NCI-H187 (cell line): Measurements from ENCODE around the gene CDKN1A.
"Not testable (repeated sequence)": the region's sequence is repeated elsewhere in the genome, so short reads cannot be mapped to it uniquely, and the experiment has no call there.

Experiments
- DNase-seq, 2 experiments: peaks; one replicate each; lab custom pipeline; 2025; lab: John Stamatoyannopoulos, UW

Gene CDKN1A

DNA sequence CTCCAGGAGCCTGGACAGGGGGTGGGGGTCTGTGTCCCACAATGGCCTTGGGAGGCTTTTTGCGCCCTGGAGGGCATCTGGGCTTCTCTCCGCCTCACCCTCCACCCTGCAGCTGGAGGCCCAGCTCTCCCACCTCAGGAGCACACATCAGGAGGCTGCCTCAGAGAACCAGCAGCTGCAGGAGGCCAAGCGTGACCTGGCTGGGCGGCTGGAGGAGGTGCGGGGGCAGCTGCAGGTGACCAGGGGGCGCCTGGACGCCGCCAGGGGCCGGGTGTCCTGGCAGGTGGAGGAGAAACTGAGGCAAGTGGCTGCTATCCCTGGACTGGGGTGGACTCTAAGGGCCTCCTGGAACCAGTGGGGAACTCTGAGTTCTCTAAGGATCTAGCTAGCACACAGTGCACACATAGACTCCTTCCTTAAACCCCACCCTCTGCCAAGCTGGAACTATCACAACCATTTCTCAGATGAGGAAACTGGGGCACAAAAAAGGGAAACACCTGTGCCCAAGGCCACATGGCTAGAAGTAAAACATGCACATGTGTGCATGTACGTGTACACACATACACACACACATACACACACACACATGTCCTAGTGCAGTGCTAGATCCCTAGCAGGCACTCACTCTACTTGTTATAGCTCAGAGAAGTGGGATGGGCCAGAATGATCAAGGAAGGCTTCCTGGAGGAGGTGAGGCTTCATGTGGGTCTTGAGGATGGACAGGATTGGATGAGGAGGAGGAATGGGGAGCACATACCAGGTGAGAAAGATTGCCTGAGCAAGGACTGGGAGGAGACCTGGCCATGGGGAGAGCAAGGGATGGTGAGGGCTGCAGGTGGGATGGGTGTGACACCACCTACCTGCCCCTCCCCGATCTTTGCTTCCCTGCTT lies 42.0 kb downstream of the CDKN1A start:
- DNase-seq = peak in 1 of 2 experiments; percentile 5

DNA sequence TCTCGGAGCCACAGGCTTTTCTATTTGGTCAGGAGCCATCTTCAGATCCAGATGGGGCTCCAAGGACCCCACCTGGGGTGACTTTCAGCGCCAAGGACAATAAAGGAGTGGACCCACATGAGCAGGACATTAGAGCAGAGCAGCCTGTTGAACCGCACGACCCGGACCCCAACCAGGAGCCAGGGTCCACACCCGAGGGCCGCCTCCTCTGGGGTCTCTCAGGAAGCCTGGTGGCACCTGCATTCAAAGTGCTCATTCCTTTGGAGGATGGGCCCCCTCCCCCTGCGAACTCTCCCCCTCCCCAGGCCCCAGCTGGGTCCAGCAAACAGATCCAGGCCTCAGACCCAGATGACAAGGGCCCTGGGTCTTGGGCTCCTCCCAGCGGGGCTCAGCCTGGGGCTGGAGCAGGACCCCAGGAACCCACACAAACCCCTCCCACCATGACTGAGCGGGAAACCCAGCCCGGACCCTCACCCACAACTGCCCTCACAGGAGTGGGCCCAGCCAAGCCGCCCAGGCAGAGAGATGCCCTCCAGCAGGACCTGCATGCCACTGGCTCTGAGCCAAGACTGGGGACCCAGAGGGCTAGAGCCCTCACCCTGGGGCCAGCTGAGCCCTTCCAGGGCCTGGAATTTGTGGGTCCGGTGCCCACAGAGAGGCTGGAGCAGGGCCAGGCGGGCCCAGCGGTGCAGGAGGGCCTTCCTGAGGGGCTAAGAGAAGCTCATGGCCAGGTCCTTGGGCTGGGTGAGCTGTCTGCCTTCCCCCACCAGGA lies 43.0 kb downstream of the CDKN1A start:
- no peak for DNase-seq

DNA sequence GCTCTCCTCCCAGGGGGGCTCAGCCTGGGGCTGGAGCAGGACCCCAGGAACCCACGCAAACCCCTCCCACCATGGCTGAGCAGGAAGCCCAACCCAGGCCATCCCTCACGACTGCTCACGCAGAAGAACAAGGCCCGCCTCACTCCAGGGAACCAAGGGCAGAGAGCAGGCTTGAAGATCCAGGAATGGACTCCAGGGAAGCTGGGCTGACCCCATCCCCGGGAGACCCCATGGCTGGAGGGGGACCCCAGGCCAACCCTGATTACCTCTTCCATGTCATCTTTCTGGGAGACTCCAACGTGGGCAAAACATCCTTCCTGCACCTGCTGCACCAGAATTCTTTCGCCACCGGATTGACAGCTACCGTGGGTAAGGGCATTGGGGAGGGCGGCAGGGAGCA lies 43.9 kb downstream of the CDKN1A start:
- no peak for DNase-seq

DNA sequence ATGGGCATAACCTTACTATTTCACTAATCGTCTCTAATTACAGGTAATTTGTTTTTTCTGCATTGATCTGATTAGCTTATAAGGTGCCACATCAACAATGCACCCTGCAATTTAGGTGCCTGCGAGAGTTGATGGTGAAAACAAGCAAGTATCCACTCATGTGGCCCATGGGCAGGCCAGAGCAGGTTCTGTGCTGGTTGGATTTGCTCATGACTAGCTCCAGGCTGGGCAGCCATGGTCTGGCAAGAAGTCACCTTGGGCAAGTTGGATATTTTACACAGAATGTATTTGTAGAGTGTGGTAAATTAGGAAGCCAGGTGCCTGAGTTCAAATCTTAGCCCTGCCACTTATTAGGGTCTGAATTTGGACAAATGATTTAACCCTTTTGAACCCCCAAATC lies 44.4 kb downstream of the CDKN1A start:
- no peak for DNase-seq

DNA sequence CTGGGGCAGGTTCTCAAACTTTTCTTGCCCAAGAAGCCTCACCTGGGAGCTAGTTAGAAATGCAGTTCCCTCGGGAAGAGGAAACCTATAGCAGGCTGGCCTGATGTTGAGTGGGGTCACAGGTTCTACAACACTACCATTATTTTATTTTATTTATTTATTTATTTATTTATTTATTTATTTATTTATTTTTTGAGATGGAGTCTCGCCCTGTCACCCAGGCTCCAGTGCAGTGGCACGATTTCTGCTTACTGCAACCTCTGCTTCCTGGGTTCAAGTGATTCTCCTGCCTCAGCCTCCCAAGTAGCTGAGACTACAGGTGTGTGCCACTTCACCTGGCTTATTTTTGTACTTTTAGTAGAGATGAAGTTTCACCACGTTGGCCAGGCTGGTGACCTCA lies 45.5 kb downstream of the CDKN1A start:
- DNase-seq = not testable (repeated sequence)

DNA sequence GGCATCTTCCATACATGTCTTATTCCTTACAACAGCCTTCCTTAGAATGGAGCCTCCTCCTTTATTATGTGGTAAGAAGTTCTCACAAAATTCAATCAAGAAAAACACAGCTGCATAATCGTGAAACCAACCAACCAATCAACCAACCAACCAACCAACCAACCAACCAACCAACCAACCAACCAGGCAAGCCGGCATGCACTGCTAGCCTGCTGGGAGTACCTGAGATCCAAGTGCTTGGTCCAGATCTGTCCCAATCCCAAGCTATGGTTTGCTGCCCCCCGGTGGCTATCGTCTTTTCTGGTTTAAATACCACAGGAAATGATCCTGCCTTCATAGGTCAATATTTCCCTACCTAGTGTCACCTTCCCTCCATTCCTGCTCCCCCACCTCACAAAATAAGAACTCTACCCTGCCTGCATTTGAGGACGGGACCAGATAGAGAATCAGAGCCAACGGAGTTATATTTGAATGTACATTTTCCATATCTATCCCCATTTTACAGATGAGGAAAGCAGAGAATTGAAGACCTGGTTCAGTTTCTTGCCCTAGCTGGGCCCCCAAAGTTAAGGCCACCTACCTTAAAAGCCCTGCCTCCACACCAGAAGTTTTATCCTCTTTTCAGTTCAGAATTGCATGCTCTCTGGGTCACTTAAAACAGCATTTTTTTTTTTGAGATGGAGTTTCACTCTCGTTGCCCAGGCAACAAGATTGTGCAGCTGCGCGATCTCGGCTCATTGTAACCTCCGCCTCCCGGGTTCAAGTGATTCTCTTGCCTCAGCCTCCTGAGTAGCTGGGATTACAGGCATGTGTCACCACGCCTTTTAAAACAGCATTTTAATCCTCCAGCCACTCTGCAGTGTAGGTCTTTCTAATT lies 46.2 kb downstream of the CDKN1A start:
- peak; percentile 36 to 48 for DNase-seq

DNA sequence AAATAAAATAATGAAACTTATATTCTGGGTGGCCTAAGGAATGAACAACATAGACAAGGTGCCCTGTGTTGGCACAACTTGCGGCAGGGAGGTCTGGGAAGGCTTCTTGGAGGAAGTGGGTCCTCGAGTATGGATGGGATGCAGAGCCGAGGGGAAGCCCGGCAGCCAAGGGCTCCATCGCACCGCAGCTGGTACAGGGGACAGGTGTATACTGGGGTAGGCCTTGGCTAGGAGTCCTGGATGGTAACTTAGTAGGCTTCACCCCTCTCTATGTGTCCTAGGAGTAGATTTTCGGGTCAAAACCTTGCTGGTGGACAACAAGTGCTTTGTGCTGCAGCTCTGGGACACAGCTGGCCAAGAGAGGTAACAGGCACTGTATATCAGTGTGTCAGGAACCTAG lies 47.1 kb downstream of the CDKN1A start:
- no peak for DNase-seq

DNA sequence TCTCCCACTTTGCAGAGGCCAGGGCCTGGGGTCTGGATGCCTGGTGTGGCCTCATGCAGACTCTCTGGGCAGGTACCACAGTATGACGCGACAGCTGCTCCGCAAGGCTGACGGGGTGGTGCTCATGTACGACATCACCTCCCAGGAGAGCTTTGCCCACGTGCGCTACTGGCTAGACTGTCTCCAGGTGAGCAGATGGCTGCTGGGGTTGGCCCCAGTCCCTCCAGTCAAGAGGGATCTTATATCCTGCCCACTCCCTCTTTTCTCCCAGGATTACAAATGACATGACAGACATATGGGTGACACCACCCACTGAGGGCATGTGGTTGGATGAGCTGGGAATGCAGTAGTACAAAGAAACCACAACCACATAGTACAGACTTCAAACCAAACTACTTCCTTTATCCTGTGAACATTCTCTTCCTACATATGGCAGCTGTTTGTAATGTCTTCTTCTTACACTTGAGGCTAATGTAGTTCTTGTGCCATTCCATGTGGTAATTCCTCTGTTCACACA lies 49.0 kb downstream of the CDKN1A start:
- peak; percentile 37 to 52 for DNase-seq

DNA sequence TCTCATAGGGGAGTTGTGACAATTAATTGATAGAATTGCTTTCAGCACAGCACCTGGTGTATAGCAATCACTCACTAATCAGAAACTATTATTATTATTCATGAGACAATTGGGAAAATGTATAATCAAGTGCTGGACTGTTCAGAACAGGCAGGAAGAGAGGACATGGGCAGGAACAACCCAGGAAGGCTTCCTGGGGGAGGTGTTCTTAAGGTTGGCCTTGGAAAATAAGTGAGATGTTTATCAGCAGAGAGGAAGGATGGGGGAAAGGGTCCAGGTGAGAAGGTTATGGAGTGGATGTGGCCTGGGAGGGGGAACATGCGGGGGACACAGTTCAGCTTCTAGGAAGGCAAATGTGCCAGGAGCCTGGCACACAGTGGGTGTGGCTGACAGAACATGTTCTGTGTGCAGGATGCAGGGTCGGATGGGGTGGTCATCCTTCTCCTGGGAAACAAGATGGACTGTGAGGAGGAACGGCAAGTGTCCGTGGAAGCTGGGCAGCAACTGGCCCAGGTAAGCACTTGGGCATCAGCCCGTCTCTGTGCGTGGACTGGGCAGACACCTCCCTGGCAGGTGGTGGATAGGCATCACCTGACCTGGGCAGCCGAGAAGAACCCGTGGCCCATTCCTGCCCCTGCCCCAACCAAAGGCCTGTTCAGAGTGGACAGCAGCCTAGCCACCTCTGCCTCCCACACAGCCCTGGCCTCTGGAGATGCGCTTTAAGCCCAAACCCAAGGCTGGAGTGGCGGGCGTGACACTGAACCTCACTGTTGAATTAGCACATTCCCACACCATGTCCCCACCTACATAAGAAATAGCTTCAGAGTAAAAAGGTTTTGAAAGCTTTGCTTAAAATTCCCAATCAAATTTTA lies 50.0 kb downstream of the CDKN1A start:
- no peak for DNase-seq

DNA sequence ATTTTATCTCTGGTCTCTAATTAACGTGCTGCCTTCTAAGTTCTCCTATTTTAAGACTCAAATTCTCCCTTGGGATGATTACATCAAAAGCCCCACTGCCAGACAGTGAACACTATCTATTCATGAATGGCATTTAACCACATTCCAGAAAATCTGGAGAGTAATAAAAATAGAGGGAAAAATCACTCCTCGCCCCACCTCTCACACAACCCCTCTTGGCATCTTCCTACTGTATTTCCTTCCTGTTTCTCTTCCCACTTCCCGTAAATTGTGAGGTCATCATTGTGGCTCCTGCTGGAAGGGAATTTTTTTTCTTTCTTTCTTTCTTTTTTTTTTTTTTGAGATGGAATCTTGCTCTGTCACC lies 50.6 kb downstream of the CDKN1A start:
- DNase-seq = no peak

DNA sequence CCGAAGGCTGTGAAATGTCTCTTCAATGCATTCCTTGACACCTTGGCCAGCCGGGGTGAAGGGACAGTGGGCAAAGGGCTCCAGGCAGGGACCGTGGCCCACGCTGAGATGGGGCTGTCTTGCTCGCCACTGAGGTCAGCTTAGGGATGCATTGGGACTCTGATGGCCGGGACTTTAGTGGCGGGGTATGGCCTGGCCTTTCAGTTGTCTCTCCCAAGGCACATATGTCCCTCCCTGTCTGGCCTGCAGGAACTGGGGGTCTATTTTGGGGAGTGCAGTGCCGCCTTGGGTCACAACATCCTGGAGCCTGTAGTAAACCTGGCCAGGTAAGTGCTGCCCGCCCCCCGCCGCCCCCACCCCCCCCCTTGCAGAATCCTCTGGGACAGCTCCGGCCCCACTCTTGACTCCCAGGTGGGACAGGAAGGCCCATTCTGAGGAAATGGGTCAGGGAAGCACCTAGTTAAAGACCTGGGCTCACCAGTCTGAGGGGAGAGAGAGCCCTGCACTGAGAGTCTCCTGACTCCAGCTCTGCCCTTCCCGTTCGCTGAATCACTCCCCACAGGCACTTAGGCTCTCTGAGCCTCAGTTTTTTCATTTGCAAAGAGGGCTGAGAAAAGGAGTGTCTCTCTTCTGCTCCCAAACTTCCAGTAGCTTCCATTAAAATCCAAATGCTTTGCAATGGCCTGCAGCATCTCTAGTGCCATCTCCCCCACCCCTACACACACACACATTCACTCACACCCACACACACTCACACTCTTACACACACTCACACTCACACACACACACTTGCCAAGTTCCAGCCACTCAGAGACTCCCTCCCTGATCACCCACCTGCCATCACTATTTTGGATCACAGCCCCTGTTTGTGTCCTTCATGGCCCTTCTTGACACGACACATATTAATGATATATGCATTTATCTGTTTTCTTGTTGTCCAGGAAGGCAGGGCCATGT lies 52.2 kb downstream of the CDKN1A start:
- DNase-seq = no peak

DNA sequence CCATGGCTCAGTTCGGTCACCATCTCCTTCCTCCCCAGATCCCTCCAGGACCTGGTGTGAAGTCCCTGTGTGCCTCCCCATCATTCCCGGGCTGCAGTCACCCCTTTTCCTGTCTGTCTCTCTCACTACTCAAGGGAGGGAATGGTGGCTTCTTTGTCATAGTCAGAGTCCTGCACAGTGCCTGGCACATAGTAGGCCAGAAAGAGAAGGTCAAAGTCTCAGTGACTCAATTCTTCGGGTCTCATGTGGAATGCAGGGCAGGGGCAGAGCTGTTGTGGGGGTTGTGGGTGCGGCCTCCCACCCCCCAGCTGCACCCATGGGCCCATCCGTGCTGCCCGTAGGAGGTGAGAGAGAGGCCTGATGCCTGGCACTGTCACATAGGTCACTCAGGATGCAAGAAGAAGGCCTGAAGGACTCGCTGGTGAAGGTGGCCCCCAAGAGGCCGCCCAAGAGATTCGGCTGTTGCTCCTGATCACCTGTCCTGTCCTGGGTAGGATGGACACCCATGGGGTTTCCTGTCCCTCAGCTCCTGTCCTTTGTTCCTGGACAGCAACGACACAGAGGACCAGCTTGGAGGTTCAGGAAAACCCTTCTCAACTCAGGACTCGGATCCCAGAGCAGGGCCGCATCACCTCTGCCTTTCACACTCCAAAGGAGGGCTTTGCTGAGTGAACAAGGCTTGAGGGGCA lies 53.3 kb downstream of the CDKN1A start:
- no peak for DNase-seq

DNA sequence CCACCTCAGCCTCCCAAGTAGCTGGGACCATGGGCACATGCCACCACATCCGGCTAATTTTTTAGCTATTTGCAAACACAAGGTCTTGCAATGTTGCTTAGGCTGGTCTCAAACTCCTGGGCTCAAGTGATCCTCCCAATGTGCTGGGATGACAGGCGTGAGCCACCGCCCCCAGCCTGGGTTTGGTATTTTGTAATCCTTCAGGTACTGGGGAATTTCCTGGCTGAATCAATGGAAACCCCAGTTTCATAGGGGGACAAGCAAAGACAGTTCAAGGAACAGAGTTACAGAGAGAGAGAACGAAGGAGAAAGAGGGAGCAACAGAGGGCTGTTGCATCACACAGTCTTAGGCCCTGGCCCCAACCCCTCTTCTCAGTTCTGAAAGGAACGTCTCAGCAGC lies 54.8 kb downstream of the CDKN1A start:
- DNase-seq = no peak

DNA sequence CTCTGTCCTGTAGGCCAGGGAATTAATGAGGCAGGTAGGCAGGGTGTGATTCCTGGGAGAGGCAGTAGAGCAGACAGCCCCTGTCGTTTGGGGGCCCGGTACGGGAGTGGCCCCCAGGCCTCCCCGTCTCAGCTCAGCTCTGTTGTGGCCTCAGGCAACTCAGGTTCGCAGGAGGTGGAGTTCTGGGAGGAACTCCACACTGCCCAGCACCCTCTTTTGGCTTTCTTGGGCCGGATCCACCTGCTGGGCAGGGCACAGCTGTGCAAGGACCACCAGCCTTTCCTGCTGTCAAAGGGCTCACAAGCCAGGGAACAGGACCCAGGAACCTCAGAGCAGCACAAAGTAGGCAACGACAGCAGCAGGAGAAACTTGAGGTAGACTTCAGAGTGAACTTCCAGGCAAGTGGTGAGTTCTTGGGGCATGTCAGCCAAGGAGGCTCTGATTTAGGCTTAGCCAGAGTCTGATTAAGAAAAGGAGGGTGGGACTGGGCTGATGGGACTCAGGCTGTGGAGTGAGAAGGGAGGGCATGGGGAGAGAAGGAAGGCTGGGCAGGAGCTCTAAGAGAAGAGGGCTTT lies 56.1 kb downstream of the CDKN1A start:
- no peak for DNase-seq

DNA sequence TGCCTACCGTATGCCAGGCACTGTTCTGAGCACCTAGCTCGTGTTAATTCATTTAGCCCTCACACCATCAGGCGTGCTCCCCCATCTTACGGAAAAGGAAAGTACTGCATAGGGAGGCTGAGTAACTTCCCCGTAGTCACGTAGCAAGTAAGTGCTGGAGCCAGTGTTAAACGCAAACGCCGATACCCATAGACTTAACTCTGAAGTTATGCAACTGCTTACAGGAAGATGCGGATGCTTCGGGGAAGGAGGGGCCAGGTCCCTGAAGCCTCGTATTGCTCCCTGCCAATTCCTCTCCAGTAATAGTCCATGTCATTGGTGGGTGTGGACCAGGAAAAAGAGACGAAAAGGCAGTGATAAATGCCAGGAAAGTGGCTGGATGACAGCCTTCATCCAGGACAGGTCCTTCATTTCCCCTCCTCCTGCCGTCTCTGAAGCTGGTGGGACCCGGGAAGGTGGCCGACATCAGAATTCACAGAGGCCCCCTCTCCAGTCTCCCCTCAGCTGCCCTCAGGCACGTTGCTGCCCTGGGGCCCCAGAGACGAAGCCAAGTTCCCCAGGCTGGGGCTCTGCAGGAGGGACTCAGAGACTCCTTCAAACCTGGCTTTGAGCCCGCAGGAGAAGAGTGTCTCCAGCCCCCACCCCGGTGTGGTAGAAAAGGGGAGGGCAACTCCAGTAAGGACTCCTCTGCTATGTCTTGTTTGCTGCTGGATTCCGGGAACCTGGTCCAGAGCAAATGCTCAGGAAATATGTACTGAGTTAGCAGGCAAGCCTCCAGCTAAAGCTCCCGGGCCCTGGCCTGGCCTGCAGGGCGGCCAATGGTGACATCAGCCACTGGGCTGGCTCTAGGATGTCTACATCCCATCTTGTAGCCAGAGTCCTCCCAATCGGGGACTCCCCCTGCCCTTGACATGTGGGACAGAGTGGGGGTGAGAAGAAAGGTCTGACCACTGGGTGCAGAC lies 56.9 kb downstream of the CDKN1A start:
- DNase-seq = no peak
